ENCODE data around the gene MAST4.

The MAST4 gene

DNA sequence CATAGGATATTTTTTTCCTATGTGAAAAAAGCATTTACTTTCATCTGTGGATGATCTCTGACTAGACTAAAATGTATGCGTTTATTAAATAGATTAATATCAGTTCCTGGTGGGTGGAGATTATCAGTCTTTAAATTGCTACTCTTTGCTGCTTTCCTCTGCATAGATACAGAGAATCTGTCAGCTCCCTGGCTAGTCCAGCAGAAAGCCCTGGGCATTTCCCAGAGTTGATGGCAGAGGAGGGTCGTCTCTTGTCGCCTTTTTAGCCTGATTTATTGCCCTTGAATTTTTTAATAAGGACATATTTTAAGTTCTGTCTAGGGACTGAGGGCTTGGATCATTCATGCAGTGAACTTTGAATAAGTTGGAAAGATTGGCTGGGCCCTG is 434.9 kb downstream of the MAST4 start:
- Histone ChIP-seq H2BK5ac (ENCODE audit: low read depth, low read length, poor library complexity, severe bottlenecking) (no peak overlapping the region), H3K4me1 (ENCODE audit: control insufficient read depth, insufficient read depth, low read depth, low read length) (peaks cover 5% of the 10 kb centered on the region), H3K79me1 (replicated peaks; ENCODE audit: low read length, poor library complexity, severe bottlenecking) (peaks cover 20% of the 10 kb centered on the region), H3K36me3 (ENCODE audit: control insufficient read depth in 1 of 2, insufficient read depth in 2 of 2, low read depth in 1 of 2, low read length in 2 of 2) (peaks cover 0 to 12% of the 10 kb centered on the region in 2 experiments), H3K4me2 (ENCODE audit: low read length, poor library complexity, severe bottlenecking) (no peak overlapping the region), H3K18ac (ENCODE audit: low read depth in 1 of 2, low read length in 2 of 2) (no peak overlapping the region), H3K23ac (ENCODE audit: low read length in 2 of 2) (no peak overlapping the region), H3K14ac (ENCODE audit: low read length in 2 of 2) (no peak overlapping the region), H2BK15ac (ENCODE audit: low read depth, poor library complexity, severe bottlenecking) (no peak overlapping the region), H2AFZ (ENCODE audit: low read depth, low read length) (no peak overlapping the region), H3K4me3 (ENCODE audit: insufficient read depth in 1 of 2, low read depth in 1 of 2, low read length in 2 of 2) (no peak overlapping the region), H3K9me3 (ENCODE audit: control insufficient read depth, low read length) (no peaks in the 10 kb centered on the region), H3K9ac (ENCODE audit: low read length) (peak overlapping the region; percentile 63), H3K27me3 (ENCODE audit: control insufficient read depth in 1 of 2, insufficient read depth in 1 of 2, low read length in 2 of 2) (no peaks in the 10 kb centered on the region), H2BK12ac (ENCODE audit: low read length in 2 of 2) (no peak overlapping the region), H2BK120ac (ENCODE audit: low read depth, low read length) (no peak overlapping the region), H4K8ac (ENCODE audit: low read length) (no peak overlapping the region), H4K91ac (ENCODE audit: low read length) (no peak overlapping the region), H3K4ac (ENCODE audit: low read depth in 1 of 2, low read length in 2 of 2) (no peak overlapping the region), H3K27ac (ENCODE audit: low read length, poor library complexity, severe bottlenecking) (no peak overlapping the region), H2AK5ac (ENCODE audit: low read length, severe bottlenecking) (no peak overlapping the region)
- WGBS: 84% methylated on average over 3 of the region's 3 CpGs
- DNase-seq: no peak

DNA sequence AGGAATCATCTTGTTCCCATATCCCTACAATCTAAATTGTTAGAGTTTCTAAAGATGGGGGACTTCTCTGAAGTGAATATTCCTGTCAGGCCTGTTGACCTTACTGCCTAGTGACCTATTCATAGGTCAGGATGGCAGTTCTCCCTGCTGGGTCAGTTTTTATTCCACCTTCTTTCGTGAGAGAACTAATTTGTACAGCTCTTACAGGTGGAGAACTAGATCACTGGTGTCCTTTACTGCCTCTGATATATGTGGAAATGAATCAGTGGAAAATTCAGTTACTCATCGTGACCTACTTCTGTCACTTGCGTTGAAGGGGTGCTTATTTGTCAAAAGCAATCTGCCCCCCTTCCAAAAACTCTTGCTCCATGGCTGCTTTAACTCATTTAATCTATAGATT is 435.5 kb downstream of the MAST4 start:
- Histone ChIP-seq H2BK12ac (ENCODE audit: low read length in 2 of 2) (no peak overlapping the region), H3K36me3 (ENCODE audit: control insufficient read depth in 1 of 2, insufficient read depth in 2 of 2, low read depth in 1 of 2, low read length in 2 of 2) (peaks cover 0 to 12% of the 10 kb centered on the region in 2 experiments), H3K23ac (ENCODE audit: low read length in 2 of 2) (no peak overlapping the region), H2BK5ac (ENCODE audit: low read depth, low read length, poor library complexity, severe bottlenecking) (no peak overlapping the region), H3K14ac (ENCODE audit: low read length in 2 of 2) (no peak overlapping the region), H3K9me3 (ENCODE audit: control insufficient read depth, low read length) (no peaks in the 10 kb centered on the region), H2BK120ac (ENCODE audit: low read depth, low read length) (no peak overlapping the region), H2AFZ (ENCODE audit: low read depth, low read length) (no peak overlapping the region), H3K4me3 (ENCODE audit: insufficient read depth in 1 of 2, low read depth in 1 of 2, low read length in 2 of 2) (no peak overlapping the region), H3K27me3 (ENCODE audit: control insufficient read depth in 1 of 2, insufficient read depth in 1 of 2, low read length in 2 of 2) (no peaks in the 10 kb centered on the region), H3K27ac (ENCODE audit: low read length, poor library complexity, severe bottlenecking) (no peak overlapping the region), H3K79me1 (replicated peaks; ENCODE audit: low read length, poor library complexity, severe bottlenecking) (peaks cover 20% of the 10 kb centered on the region), H2AK5ac (ENCODE audit: low read length, severe bottlenecking) (peak overlapping the region; percentile 33), H3K4me1 (ENCODE audit: control insufficient read depth, insufficient read depth, low read depth, low read length) (peaks cover 5% of the 10 kb centered on the region), H4K91ac (ENCODE audit: low read length) (no peak overlapping the region), H4K8ac (ENCODE audit: low read length) (no peak overlapping the region), H3K9ac (ENCODE audit: low read length) (no peak overlapping the region), H3K4me2 (ENCODE audit: low read length, poor library complexity, severe bottlenecking) (no peak overlapping the region), H3K4ac (ENCODE audit: low read depth in 1 of 2, low read length in 2 of 2) (no peak overlapping the region), H2BK15ac (ENCODE audit: low read depth, poor library complexity, severe bottlenecking) (no peak overlapping the region), H3K18ac (ENCODE audit: low read depth in 1 of 2, low read length in 2 of 2) (no peak overlapping the region)
- 88% methylated on average over 3 of the region's 3 CpGs for WGBS
- DNase-seq: no peak

DNA sequence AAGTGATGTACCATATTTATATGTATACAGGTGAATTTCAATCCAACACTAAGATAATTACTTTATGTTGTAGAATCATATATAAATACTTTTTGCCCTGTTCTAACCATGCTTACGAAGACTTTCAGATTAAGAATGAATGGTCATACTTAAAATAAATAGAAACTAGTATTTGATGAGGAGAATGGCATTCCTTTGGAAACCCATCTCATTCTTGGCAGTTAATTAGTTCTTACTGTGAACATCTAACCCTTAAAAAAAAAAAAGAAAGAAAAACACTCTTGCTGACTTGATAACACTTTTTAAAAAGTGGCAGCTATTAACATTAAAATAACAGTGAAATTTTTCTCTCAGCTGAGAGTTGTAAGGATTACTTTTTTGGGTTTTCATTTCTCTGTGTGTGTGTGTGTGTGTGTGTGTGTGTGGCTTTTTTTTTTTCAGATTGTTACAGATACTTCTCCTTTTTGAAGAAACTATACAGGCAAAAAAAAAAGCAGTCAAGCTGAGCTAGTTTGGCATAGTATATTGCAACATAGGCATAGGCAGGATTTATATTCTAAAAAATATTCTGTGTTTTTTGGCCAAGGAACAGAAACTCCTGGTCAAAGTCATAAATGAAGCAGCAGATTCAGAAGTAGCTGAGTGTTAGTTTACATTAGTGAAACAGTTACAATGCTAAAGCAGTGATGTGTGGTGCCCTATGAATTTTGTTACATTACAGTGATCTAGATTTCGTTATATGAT is 436.9 kb downstream of the MAST4 start:
- no peak overlapping the region for H3K18ac ChIP-seq (ENCODE audit: low read depth in 1 of 2, low read length in 2 of 2)
- H3K4me3 ChIP-seq (ENCODE audit: insufficient read depth in 1 of 2, low read depth in 1 of 2, low read length in 2 of 2): no peak overlapping the region
- peak overlapping the region; percentile 1 for H3K9ac ChIP-seq (ENCODE audit: low read length)
- no peak overlapping the region for H4K8ac ChIP-seq (ENCODE audit: low read length)
- H3K23ac ChIP-seq (ENCODE audit: low read length in 2 of 2): no peak overlapping the region
- no peak overlapping the region for H2AK5ac ChIP-seq (ENCODE audit: low read length, severe bottlenecking)
- no peak overlapping the region for H3K4ac ChIP-seq (ENCODE audit: low read depth in 1 of 2, low read length in 2 of 2)
- H2BK15ac ChIP-seq (ENCODE audit: low read depth, poor library complexity, severe bottlenecking): no peak overlapping the region
- WGBS: 89% methylated on average over 1 of the region's 2 CpGs
- no peak overlapping the region for H2BK12ac ChIP-seq (ENCODE audit: low read length in 2 of 2)
- H3K36me3 ChIP-seq (ENCODE audit: control insufficient read depth in 1 of 2, insufficient read depth in 2 of 2, low read depth in 1 of 2, low read length in 2 of 2): peaks cover 0 to 12% of the 10 kb centered on the region in 2 experiments
- no peaks in the 10 kb centered on the region for H3K9me3 ChIP-seq (ENCODE audit: control insufficient read depth, low read length)
- H4K91ac ChIP-seq (ENCODE audit: low read length): no peak overlapping the region
- peak; percentile 38 for DNase-seq
- no peak overlapping the region for H3K4me2 ChIP-seq (ENCODE audit: low read length, poor library complexity, severe bottlenecking)
- H3K79me1 ChIP-seq (replicated peaks; ENCODE audit: low read length, poor library complexity, severe bottlenecking): peaks cover 20% of the 10 kb centered on the region
- H3K27ac ChIP-seq (ENCODE audit: low read length, poor library complexity, severe bottlenecking): peak overlapping the region; percentile 28
- H3K4me1 ChIP-seq (ENCODE audit: control insufficient read depth, insufficient read depth, low read depth, low read length): peaks cover 5% of the 10 kb centered on the region
- H2BK5ac ChIP-seq (ENCODE audit: low read depth, low read length, poor library complexity, severe bottlenecking): no peak overlapping the region
- H2BK120ac ChIP-seq (ENCODE audit: low read depth, low read length): no peak overlapping the region
- no peak overlapping the region for H2AFZ ChIP-seq (ENCODE audit: low read depth, low read length)
- H3K14ac ChIP-seq (ENCODE audit: low read length in 2 of 2): no peak overlapping the region
- H3K27me3 ChIP-seq (ENCODE audit: control insufficient read depth in 1 of 2, insufficient read depth in 1 of 2, low read length in 2 of 2): no peaks in the 10 kb centered on the region

DNA sequence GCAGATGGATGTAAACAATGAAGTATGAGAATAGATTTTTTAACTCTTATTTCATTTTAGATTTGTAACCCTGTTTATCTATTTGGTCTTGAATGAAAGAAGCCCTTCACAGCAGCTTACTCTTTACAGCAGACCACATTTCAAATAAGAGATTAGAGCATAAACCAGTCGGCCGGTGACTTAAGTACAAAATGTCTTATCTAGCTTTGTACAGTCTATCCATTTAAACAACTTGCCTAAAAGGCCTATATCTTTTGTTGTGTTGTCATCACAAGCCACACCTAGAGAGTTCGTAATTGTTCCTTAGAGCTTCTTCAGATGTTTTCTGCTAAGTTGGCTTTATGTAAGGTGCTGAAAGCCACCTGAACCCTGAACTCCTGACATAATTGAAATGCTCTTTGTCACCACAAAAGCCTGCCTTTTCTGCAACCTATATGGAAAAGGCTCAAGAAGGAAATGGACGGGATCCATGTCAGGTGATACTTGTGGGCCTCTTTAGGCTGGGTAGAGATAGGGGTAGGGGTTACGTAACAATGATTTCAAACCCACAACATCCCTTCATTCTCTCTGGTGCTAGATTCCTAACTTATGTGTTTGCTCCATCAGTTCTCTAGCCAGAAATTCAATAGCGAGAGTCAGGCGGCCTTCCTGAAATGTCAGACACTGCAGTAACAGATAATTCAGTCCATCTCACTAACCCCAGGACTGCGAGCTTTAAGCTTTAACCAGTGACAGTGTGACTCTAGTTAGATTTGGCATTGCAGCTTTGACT is 437.9 kb downstream of the MAST4 start:
- Histone ChIP-seq H3K36me3 (ENCODE audit: control insufficient read depth in 1 of 2, insufficient read depth in 2 of 2, low read depth in 1 of 2, low read length in 2 of 2) (peaks cover 0 to 4% of the 10 kb centered on the region in 2 experiments), H3K27ac (ENCODE audit: low read length, poor library complexity, severe bottlenecking) (no peak overlapping the region)
- 94% methylated on average over 5 of the region's 8 CpGs for WGBS

More for the DNA sequence above, 437.9 kb downstream of the MAST4 start:
- no peak overlapping the region for H2BK12ac ChIP-seq (ENCODE audit: low read length in 2 of 2)
- no peak overlapping the region for H2BK5ac ChIP-seq (ENCODE audit: low read depth, low read length, poor library complexity, severe bottlenecking)
- H3K9ac ChIP-seq (ENCODE audit: low read length): no peak overlapping the region
- H2AK5ac ChIP-seq (ENCODE audit: low read length, severe bottlenecking): peak overlapping the region; percentile 74
- no peak overlapping the region for H2AFZ ChIP-seq (ENCODE audit: low read depth, low read length)
- H4K91ac ChIP-seq (ENCODE audit: low read length): no peak overlapping the region
- H3K4me1 ChIP-seq (ENCODE audit: control insufficient read depth, insufficient read depth, low read depth, low read length): peaks cover 5% of the 10 kb centered on the region
- no peak for DNase-seq
- H3K4ac ChIP-seq (ENCODE audit: low read depth in 1 of 2, low read length in 2 of 2): no peak overlapping the region
- H3K4me2 ChIP-seq (ENCODE audit: low read length, poor library complexity, severe bottlenecking): no peak overlapping the region
- no peak overlapping the region for H3K4me3 ChIP-seq (ENCODE audit: insufficient read depth in 1 of 2, low read depth in 1 of 2, low read length in 2 of 2)
- no peak overlapping the region for H2BK120ac ChIP-seq (ENCODE audit: low read depth, low read length)
- peaks cover 17% of the 10 kb centered on the region for H3K79me1 ChIP-seq (replicated peaks; ENCODE audit: low read length, poor library complexity, severe bottlenecking)
- no peak overlapping the region for H2BK15ac ChIP-seq (ENCODE audit: low read depth, poor library complexity, severe bottlenecking)
- peak overlapping the region in 1 of 2 experiments; percentile 3 for H3K18ac ChIP-seq (ENCODE audit: low read depth in 1 of 2, low read length in 2 of 2)
- no peaks in the 10 kb centered on the region for H3K27me3 ChIP-seq (ENCODE audit: control insufficient read depth in 1 of 2, insufficient read depth in 1 of 2, low read length in 2 of 2)
- no peaks in the 10 kb centered on the region for H3K9me3 ChIP-seq (ENCODE audit: control insufficient read depth, low read length)
- H3K23ac ChIP-seq (ENCODE audit: low read length in 2 of 2): no peak overlapping the region
- no peak overlapping the region for H3K14ac ChIP-seq (ENCODE audit: low read length in 2 of 2)
- H4K8ac ChIP-seq (ENCODE audit: low read length): no peak overlapping the region
